HG03060 (cell line): ENCODE data around the gene KCNH5.

Source experiments
- ATAC-seq: cut with Tn5 transposase; IDR thresholded peaks from one replicate; pipeline ENCODE4 v1.9.1; 2021; ENCODE audit warnings: low read depth, moderate number of reproducible peaks; ENCODE audit not compliant: unreplicated experiment

The KCNH5 gene, protein sequence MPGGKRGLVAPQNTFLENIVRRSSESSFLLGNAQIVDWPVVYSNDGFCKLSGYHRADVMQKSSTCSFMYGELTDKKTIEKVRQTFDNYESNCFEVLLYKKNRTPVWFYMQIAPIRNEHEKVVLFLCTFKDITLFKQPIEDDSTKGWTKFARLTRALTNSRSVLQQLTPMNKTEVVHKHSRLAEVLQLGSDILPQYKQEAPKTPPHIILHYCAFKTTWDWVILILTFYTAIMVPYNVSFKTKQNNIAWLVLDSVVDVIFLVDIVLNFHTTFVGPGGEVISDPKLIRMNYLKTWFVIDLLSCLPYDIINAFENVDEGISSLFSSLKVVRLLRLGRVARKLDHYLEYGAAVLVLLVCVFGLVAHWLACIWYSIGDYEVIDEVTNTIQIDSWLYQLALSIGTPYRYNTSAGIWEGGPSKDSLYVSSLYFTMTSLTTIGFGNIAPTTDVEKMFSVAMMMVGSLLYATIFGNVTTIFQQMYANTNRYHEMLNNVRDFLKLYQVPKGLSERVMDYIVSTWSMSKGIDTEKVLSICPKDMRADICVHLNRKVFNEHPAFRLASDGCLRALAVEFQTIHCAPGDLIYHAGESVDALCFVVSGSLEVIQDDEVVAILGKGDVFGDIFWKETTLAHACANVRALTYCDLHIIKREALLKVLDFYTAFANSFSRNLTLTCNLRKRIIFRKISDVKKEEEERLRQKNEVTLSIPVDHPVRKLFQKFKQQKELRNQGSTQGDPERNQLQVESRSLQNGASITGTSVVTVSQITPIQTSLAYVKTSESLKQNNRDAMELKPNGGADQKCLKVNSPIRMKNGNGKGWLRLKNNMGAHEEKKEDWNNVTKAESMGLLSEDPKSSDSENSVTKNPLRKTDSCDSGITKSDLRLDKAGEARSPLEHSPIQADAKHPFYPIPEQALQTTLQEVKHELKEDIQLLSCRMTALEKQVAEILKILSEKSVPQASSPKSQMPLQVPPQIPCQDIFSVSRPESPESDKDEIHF

GRCh38 chr14:63045234-63045611 lies at the start of gene KCNH5:
Gene KCNH5 (minus strand): TSS chr14:63045458. CDS start chr14:63045186, 272 bp downstream.
- ATAC-seq, result no peak

DNA sequence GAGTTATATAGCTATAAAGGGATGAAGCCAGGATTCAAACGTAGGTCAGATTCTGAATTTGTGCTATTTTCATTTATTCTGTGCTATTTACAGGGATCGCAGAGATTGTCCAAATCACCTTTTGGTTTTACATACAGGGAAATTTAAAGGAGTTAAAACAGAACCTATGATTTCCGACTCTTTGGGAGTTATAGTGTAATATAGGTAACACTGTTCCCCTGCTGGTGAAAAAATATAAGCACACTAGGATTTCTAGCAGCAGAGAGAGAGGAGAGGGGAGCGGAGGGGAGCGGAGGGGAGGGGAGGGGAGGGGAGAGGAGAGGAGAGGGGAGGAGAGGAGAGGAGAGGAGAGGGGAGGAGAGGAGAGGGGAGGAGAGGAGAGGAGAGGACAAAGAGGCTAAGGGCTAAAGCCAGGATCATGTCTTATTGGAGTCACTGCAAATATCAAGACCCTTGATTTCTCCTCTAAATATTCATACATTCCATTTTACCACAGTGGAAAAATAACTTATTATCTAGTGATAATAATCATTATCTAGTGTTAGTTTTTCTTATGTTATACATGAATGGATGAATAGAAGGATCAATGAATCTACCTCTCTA lies 46.2 kb upstream of the KCNH5 start:
- no peak for ATAC-seq

- ATAC-seq, result no peak
These were observed 43.6 kb upstream of the KCNH5 start for GRCh38 chr14:63088865-63089264.

DNA sequence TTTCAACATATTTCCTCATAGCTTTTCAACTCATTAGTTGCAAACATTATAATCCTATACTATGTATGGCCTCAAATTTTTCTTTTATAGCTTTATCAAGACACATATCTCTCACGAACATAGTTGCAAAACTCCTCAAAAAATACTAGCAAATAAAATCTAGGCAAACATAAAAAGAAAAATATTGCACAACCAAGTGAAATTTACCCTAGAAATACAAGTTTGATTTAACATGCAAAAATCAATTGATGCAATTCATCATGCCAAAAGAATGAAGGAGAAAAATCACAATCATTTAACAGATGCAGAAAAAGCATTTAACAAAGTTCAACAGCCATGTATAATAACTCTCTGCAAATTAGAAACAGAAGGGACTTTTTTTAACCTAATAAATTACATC lies 33.3 kb upstream of the KCNH5 start:
- ATAC-seq, result no peak

GRCh38 chr14:63076488-63076887 lies 31.2 kb upstream of the KCNH5 start:
- no peak for ATAC-seq

GRCh38 chr14:63055631-63056030 lies 10.4 kb upstream of the KCNH5 start:
- ATAC-seq, result no peak

DNA sequence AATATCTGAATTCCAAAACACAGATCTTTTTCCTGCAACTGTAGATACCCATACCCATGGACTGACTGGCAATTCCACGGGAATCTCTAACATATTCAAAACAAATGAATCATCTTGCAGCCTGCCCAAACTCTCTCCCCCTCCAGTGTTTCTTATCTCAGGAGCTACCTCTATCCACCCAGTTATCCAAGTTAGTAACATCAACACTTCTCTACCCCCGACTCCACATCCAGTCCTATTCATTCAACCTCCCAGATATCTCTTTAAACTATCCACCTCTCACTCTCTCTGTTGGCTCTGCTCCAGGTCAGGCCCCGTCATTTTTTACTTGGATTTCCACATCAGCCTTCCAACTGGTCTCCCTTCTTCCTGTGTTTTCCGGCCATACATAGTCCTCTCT lies 6.7 kb upstream of the KCNH5 start:
- ATAC-seq, result no peak

DNA sequence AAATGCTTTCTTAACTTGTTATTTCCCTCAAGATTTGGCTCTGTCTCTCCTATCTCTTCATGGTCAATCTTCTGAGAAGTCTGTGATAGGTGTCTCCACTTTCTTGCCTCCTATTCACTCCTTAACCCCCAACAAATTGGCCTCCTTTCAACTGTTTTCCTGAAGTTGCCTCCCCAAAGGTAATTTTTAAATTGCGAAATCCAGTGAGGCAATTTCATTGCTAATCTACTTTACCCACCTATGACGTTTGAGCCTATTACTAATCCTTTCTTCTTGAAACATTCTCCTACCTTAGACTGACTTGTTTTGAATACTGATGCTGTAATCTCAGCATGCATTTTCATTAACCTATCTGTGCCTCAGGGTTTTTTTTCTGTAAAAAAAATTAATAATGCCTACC lies 6.0 kb upstream of the KCNH5 start:
- ATAC-seq, result no peak

DNA sequence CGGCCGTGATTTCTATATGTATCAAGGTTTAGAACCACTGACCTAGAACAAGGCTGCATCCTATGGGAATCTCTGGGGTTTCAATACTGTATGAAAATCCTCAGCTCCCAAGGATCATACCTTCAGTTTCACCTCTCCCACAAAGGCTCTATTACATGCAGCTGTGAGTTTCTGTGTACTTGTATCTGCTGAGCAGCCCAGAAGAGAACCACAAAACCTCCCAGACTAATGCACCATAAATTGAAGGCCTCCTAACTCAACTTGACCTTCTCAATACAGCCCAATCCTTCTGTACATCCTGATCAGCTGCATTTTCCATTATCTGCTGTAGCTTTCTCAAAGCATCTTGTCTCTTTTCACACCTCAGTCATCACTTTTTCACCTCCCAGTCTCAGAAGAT lies 5.4 kb upstream of the KCNH5 start:
- no peak for ATAC-seq

GRCh38 chr14:63046339-63047268 lies 1.3 kb upstream of the KCNH5 start:
- no peak for ATAC-seq

DNA sequence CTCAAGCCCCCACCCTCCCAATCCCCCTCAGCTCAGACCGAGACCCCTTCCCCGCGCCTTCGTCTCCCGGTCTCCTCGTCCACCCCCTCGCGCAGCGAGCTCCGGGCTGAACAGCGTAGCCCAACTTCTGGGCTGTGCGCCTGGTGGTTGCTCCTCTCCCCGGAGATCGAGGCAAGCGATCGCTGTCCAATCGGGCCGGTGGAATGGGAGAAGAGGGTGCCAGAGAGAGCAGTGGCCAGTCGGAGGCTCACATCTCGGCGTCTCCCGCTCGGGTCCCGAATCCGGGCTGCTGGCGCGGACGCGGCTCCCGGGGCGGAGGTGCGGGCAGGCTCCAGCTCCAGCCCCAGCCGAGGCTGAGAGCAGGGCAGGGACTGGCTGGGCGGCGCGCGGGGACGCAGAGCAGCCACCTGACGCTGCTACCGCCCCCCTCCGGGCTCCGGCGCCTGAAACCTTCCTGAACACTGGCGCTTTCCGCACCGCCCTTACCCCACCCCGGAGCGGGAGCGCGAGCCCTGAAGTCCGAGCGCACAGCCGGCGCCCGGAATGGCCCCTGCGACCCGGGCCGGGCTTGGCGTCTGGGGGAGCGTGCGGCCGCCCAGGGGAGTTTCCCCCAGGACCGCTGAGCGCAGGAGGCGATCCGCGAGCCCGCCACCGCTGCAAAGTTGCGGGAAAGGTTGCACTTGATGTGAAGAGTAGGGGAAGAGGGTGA lies 508 bp upstream of the KCNH5 start:
- ATAC-seq, result no peak

GRCh38 chr14:63039866-63040265 lies 5.4 kb downstream of the KCNH5 start:
- no peak for ATAC-seq

DNA sequence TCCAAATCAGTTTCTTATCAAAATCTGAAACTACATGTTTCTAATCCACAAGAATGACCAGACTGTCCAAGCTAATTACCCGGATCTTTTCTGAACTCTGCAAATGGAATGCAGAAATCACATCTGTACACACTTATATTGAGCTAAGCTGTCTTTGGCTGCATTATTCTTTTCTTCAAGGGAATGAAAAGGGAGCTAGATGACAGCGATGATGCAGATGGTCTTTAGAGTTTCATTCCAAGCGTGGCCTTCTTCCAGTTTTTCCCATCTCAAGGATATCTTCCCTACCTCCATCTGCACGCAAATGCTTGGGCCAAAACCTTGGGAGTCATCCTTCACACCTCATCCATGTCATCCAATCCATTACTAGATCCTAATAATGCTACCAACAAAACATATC lies 12.6 kb downstream of the KCNH5 start:
- ATAC-seq, result no peak

DNA sequence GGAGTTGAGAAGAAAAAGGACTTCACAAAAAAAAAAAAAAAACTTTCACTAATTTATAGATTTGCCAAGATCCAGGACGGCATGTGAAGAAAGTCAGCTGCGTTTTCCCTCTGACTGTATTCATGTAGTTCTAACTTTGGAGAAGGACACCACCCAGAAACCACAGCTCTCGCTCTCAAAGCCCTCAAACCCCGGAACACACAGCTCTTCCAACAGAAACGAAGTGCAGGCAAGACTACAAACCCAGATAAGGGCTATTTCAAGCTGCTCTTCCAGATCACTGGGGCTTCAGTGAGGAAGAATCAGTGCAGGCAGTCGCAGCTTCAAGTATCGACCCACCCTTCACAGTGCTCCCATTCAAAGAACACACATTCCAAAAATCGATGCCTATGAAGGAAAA lies 13.2 kb downstream of the KCNH5 start:
- ATAC-seq, result no peak

DNA sequence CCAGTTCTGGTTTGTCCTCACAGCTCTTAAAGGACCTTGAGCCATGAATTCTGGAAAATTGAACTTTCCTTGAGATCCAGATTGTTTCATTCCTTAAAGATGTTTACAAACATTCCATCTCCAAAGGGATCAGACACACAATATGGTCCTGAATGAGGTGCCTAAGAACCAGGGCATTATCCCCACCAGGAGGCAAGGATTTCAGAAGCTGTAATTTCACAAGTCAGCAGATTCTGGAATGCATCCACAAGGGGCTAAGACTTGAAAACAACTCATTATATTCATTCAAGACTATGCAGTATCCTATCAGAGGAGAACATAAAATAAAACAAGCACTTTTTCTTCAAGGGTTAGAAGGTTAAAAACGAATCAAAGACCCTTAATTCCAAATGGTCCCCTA lies 15.1 kb downstream of the KCNH5 start:
- no peak for ATAC-seq

- no peak for ATAC-seq
These were observed 17.5 kb downstream of the KCNH5 start for GRCh38 chr14:63027719-63028118.

- ATAC-seq, result no peak
These were observed 18.8 kb downstream of the KCNH5 start for GRCh38 chr14:63026491-63026890.

DNA sequence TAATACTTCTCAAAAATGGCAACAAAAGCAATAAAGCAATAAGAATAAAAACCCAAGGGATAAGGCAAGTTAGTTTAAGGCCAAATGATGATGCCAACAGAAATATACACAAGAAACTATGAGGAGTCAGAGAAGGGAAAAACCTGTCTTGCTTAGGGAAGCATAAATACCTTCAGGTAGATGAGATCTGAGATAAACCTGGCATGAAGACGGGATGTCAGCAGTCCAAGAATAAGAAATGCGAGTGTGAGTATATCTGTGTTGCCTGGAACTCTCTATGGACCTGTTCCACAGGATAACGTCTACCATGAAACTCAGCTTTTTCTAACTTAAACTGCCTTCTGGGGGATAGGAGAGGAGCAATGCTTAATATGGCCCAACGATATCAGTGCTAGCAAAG lies 30.6 kb downstream of the KCNH5 start:
- ATAC-seq, result no peak

- no peak for ATAC-seq
These were observed 33.1 kb downstream of the KCNH5 start for GRCh38 chr14:63012171-63012570.
